Hippocampal formation (tissue), 2 donors: ENCODE results near the gene VPS51.
"Not testable (repeated sequence)": the region's sequence is repeated elsewhere in the genome, so short reads cannot be mapped to it uniquely, and the experiment has no call there.

Source experiments
- DNase-seq, 2 donors: peaks; one replicate each; lab custom pipeline; 2025; lab: John Stamatoyannopoulos, UW

VPS51 gene

DNA sequence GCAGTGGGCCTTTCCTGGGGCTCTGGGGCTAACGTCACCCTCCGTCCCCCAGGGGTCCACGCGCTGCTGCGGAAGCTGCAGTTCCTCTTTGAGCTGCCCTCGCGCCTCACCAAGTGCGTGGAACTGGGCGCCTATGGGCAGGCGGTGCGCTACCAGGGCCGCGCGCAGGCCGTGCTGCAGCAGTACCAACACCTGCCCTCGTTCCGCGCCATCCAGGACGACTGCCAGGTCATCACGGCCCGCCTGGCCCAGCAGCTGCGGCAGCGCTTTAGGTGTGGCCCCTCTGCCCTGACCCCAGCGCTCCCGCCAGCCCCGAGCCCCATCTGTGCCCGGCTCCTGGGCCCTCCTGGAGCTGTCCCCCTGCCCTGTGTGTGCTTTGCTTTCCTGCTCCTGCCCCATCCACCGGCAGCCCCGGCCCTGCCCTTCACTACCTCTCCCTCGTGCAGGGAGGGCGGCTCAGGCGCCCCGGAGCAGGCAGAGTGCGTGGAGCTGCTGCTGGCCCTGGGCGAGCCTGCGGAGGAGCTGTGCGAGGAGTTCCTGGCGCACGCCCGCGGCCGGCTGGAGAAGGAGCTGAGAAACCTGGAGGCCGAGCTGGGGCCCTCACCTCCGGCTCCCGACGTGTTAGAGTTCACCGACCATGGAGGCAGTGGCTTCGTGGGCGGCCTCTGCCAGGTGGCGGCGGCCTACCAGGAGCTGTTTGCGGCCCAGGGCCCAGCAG is 11.9 kb downstream of the VPS51 start:
- no peak for DNase-seq

DNA sequence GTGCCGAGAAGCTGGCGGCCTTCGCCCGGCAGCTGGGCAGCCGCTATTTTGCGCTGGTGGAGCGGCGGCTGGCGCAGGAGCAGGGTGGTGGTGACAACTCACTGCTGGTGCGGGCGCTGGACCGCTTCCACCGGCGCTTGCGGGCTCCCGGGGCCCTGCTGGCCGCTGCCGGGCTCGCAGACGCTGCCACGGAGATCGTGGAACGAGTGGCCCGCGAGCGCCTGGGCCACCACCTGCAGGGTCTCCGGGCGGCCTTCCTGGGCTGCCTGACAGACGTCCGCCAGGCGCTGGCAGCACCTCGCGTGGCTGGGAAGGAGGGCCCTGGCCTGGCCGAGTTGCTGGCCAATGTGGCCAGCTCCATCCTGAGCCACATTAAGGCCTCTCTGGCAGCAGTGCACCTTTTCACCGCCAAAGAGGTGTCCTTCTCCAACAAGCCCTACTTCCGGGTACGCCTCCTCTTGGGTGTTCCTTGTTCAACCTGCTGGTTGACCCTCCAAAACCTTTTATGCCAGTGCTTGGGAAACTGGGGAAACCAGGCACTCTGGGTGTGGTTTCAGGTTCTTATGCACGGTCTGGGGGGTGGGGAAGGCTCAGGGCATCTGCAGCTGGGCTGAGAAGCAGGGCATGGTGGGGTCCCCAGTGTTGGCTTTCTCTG is 12.6 kb downstream of the VPS51 start:
- no peak for DNase-seq

DNA sequence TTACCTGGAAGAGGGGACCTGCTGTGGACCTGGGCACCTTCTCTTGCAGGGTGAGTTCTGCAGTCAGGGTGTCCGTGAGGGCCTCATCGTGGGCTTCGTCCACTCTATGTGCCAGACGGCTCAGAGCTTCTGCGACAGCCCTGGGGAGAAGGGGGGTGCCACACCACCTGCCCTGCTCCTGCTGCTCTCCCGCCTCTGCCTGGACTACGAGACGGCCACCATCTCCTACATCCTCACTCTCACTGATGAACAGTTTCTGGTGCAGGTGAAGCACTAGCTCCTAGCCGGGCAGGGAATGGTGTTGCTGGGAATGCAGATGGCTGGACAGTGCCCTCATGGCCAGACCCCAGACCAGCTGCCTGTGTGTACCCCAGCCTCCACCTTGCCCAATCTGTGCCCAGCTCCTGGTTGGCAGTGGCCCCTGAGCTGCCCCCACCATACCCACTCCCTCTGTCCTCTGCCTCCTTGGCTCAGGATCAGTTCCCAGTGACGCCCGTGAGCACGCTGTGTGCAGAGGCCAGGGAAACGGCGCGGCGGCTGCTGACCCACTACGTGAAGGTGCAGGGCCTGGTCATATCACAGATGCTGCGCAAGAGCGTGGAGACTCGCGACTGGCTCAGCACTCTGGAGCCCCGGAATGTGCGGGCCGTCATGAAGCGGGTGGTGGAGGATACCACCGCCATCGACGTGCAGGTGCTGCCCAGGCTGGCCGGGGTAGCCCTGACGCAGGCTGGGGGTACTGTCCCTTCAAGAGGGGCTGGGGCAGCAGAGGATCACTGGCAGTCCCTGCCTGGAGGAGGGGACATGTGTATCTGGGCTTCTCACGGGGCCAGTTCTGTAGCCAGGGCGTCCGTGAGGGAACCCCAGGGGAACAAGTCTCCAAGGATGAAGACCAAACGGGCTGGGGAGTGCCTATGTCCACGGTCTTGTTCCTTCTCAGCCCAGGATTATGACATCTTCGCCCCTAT is 13.5 kb downstream of the VPS51 start:
- no peak for DNase-seq

DNA sequence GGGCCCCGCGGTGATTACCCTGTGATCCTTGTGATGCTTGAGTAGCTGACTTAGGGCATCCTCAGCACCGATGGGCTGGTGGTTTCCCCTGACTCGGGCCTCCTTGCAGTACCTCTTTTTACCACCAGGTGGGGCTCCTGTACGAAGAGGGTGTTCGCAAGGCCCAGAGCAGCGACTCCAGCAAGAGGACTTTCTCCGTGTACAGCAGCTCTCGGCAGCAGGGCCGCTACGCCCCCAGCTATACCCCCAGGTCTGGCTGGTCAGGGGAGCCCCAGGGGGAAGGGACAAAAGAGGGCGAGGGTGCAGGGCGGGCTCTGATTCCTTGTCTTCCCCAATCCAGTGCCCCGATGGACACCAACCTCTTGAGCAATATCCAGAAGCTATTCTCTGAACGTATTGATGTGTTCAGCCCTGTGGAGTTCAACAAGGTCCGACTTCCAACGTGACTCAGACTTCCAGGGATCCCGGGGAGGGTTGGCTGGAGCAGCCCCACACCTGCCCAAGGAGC is 14.4 kb downstream of the VPS51 start:
- peak; percentile 80 to 86 for DNase-seq

DNA sequence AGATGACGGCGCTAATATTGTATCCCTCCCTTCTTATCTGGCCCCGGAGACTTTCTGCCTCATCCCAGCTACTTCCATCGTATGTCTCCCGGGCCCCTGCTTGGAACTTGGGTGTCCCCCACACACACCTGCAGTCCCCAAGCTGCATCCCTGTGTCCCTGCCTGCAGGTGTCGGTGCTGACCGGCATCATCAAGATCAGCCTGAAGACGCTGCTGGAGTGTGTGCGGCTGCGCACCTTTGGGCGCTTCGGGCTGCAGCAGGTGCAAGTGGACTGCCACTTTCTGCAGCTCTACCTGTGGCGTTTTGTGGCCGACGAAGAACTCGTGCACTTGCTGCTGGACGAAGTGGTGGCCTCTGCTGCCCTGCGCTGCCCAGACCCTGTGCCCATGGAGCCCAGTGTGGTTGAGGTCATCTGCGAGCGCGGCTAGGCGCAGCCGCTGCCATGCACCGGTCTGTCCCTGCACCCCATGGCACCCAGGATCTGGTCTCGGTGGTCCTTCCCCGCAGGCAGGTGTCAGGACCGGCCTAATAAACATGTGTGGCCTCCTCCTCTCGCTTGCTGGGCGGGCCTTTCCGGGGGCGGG is 15.2 kb downstream of the VPS51 start:
- DNase-seq: no peak

DNA sequence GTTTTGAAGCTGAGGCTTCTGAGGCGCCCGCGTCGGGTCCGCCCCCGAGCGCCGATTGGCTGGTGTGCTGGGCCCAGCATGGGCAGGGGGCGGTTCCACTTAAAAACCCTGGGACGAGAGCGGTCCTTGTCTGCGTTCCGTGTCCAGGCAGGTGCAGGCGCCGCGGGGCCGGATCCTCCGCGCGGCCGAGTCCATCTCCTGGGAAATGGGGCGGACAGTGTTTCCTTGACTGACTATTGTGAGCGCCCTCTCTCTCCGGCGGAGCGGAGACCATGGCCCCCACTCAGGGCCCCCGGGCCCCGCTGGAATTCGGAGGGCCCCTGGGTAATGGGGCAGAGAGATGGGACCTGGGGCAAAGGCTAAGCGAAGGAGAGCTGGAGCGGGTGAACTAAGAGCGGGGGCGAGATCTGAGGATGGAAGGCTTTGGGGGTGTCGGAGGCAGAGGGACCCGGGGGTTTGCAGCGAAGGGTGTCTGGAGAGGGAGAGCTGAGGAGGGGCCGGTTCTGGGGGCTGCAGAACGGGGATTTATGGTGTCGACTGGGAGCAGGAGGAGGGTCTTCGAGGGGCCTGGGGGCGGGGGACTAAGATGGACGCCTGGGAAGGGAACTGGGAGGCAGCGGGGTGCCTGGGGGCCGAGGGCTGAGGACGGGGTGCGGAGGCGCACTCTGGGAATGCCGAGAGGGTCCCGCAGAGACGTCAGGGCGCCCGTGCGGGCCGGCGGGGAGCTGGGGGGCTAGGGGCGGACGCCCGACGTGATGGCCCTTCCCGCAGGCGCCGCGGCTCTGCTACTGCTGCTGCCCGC is 15.9 kb downstream of the VPS51 start, which contains the start of gene TM7SF2:
TM7SF2 (plus strand) TSS at position 129 of the 802 bp plus-strand sequence; CDS start at position 273, 144 bp downstream.
- DNase-seq: peak; percentile 96 to 97

DNA sequence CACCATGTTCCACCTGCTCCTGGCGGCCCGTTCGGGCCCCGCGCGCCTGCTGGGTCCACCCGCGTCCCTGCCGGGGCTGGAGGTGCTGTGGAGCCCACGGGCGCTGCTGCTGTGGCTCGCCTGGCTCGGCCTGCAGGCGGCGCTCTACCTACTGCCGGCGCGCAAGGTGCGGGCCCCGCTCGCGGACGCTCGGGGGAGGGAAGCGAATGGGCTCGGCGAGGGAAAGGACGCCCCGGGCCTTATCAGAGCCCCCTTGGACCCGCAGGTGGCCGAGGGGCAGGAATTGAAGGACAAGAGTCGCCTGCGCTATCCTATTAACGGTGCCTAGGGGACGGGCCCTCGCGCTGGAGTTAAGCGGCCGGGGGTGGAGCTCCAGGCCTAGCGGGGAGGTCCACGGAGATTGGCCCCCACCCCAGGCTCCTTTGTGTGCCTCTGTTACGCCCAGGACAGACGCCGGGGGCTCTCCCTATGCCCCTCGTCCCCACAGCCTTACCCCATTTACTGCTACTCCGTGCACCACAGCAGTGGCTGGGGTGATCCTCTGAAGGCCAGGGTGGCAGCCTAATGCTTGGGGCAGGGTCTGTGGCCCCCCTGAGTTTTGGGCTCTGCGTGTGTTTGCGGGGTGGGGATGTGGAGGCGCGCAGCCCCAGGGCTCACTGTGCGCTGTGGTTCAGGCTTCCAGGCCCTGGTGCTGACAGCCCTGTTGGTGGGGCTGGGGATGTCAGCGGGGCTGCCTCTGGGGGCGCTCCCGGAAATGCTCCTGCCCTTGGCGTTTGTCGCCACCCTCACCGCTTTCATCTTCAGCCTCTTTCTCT is 16.7 kb downstream of the VPS51 start:
- peak in 1 of 2 donors; percentile 56 for DNase-seq

DNA sequence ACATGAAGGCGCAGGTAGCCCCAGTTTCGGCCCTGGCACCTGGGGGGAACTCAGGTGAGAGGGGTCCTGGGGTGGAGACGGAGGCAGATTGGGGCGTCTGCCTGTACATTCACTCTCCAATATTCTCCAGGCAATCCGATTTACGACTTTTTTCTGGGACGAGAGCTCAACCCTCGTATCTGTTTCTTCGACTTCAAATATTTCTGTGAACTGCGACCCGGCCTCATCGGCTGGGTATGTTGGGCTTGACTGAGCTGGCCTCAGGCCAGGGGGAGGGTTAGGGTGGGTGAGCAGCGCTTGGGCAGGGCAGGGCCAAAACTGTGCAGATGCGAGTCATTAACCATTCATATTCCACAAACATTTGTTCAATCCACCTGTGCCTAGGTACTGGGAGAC is 17.3 kb downstream of the VPS51 start:
- no peak for DNase-seq

DNA sequence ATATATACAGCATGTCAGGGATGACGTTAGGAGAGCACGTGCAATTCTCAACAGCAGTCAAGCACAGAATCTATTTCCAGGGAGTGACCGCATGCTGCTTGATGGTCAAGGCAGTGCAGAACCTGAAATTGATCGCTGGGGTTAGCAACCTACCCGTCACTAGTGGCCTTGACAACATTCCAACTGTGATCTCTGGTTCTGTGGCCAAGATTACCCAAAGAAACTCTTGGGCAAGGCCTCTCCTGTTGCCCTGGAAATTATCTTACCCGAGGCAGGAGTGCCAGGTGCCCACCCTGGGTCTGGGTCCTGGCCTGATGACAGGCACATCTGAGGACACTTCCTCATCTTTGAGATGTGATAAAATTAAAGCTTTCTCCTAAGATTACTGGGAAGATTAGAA is 17.8 kb downstream of the VPS51 start:
- DNase-seq: no peak

DNA sequence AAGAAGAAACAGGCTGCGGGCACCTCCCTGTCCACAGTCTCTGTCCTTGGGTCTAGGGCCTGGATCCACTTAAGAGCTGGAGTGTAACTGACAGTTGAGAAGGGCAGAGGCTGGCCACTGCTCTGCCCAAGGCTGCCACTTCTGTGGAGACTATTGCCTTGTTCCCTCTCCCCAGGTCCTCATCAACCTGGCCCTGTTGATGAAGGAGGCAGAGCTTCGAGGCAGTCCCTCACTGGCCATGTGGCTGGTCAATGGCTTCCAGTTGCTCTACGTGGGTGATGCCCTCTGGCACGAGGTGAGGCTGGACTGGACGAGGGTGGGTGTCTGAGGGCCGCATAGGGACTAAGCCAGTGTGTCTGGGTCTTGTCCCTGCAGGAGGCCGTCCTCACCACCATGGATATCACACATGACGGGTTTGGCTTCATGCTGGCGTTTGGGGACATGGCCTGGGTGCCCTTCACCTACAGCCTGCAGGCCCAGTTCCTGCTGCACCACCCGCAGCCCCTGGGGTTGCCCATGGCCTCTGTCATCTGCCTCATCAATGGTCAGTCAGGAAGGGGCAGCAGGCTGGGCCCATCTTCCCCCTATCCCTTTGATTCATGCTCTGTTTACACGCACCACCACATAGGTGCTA is 18.6 kb downstream of the VPS51 start:
- DNase-seq: no peak

DNA sequence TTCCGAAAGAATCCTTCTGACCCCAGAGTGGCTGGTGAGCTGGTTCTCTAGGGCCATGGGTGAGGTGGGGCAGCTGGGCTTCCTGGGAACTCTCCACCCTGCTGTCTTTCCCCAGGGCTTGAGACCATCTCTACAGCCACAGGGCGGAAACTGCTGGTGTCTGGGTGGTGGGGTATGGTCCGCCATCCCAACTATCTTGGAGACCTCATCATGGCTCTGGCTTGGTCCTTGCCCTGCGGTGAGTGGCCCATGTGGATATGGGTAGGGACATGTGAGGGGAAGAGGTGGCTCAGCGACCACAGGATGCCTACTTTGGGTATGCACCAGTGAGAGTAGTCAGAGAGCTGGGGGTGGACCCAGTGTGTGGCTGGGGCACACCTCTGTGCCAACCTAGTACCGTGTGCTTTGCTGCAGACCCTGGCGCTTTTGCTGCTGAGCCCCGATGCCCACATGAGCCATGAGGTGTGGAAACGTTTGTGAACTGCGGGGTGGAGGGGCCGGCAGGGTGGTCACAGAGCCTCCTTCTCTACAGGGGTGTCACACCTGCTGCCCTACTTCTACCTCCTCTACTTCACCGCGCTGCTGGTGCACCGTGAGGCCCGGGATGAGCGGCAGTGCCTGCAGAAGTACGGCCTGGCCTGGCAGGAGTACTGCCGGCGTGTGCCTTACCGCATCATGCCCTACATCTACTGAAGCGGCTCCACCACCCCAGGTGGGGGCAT is 19.5 kb downstream of the VPS51 start:
- no peak for DNase-seq

DNA sequence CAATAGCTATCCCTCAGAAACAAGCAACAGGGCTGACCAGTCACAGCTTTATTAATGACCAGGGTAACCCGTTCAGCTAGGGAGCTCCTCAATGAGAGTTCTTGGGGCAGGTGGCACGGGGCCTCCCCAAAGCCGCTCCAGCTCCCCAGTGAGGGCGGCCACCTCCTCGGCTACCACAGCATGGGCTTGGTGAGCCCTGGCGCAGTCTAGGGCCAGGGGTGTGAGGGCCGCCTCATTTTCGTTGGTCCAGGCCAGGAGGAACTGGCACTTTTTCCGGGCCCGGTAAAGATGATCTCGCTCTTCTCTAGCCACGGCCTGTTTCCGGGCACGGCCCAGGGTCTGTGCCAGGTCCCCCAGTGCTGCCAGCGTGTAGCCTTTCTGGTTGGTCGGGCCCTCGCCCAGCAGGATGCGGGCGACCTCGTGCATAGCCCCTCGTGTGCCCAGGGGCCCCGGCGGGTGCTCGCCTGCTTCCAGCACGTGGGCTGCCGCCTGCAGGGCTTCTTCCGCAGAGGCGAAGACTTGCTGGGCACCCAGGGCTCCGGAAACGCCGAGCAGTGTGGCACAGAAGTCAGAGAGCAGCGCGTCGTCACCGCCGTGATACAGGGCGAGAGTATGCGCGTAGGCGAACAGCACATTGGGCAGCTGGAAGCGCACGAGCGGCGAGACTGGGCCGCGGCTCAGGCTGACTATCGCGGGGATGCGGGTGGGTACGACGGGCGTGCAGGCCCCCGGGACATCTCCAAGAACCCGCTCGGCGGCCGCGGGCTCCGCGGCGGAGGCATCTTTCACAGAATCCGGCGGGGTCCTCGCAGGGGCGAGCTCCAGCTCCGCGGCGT is 20.6 kb downstream of the VPS51 start:
- DNase-seq: no peak

DNA sequence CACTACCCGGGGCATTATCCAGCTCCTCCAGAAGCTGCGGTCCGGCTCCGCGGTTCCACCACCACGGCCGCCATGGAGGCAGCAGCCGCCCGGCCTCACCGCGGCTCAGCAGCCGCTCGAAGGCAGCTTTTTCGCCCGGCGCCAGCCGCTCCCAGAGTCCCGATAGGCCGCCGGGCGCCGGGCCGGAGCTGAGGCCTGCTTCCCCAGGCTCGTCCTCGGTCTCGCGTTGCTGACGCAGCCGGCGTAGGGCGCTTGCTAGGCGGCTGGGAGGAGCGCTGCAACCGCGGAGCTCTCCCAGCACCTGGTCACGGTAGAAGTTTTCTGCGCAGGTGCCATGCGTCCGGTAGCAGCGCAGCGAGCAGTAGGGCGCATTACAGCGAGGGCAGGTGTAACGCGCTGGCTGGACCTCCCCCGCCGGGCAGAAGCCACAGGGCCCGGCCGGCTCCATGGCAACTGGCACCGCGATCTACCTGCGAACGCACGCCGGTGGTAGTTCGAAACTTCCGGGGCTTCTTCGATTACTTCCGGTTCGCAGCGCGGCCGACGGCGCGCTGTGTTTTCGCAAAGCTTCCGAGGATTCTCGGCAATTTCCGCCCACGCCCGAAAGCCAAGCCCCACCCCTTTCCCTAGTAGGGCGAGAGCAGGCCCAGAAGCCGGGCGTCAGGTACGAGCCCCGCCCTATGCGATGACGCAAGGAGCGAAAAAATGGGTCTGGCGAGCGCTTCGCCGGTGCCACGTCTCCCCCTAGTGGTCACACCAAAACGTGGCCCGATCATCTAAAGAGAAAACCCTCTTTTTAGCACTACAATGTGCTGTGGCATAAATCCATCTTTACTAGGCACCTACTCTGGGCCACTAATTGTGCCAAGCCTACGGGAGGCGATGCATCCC is 21.4 kb downstream of the VPS51 start, which contains the start of gene ZNHIT2:
ZNHIT2 (minus strand) TSS at position 496 of the 891 bp plus-strand sequence; CDS start at position 448, 48 bp downstream.
- peak; percentile 97 to 98 for DNase-seq

DNA sequence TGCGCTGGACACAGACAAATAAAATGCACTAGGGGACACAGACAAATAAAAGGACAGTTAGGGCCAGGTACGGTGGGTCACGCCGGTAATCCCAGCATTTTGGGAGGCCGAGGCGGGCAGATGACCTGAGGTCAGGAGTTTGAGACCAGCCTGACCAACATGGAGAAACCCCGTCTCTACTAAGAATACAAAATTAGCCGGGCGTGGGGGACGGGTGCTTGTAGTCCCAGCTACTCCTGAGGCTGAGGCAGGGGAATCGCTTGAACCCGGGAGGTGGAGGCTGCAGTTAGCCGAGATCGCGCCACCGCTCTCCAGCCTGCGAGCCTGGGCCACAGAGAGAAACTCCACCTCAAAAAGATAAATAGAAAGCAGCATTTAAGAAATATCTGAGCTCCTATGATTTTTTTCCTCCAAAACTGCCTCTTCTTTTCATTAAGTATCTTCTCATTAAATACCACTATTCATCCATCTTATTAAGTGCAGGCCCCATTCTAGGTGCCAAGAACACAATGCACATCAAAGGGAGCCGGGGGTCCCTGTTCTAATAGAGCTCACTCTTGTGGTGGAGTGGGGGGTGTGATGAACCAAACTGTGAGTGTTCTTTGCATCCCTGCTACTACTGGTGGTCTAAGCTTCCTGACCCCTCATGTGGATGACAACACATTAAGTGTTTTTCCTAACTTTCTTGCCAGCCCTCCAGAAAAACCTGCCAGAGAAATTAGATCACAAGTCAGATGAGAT is 22.3 kb downstream of the VPS51 start:
- no peak for DNase-seq

DNA sequence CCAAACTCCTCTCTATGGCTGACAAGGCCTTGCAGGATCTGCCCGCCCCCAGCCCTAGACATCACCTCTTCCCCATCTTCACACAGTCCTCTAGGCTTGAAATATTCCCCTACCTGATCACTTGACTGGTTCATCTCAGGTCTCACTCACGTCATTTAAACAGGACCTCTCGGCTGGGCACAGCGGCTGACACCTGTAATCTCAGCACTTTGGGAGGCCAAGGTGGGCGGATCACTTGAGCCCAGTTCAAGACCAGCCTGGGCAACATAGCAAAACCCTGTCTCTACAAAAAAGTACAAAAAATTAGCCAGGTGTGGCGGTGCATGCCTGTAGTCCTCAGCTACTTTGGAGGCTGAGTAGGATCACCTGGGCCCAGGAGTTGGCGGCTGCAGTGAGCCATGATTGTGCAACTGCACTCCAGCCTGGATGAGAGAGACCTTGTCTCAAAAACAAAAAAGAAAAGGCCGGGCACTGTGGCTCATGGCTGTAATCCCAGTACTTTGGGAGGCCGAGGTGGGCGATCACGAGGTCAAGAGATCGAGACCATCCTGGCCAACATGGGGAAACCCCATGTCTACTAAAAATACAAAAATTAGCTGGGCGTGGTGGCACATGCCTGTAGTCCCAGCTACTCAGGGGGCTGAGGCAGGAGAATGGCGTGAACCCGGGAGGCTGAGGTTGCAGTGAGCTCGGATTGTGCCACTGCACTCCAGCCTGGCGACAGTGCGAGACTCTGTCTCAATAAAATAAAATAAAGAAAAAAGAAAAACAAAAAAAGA is 23.1 kb downstream of the VPS51 start:
- not testable (repeated sequence) for DNase-seq
